Retinal pigment epithelial cell (primary cell): ENCODE data around the gene SETX.

Source experiments
- DNase-seq: peaks from one replicate; pipeline ENCODE4 v3.0.0-alpha.2; 2010; ENCODE audit warnings: low read depth
- H3K4me3 ChIP-seq: 2 replicates; pipeline ENCODE4 v1.5.1; 2011; ENCODE audit warnings: mild to moderate bottlenecking, low read length, control low read depth, moderate library complexity
- CTCF ChIP-seq: conservative IDR thresholded peaks from 2 replicates; pipeline ENCODE4 v1.5.1; 2011; ENCODE audit warnings: low read depth, low read length, control low read depth, inconsistent platforms

SETX gene

GRCh38 chr9:132239999-132240840 lies 114.6 kb downstream of the SETX start:
- peak overlapping the region; percentile 13 for H3K4me3 ChIP-seq
- DNase-seq = peak; percentile 2

GRCh38 chr9:132239518-132239917 lies 115.3 kb downstream of the SETX start:
- no peak overlapping the region for H3K4me3 ChIP-seq
- no peak for TF ChIP-seq CTCF
- no peak for DNase-seq

More at GRCh38 chr9:132239999-132240840, 114.6 kb downstream of the SETX start:
- no peak for TF ChIP-seq CTCF

- DNase-seq = no peak
- H3K4me3 ChIP-seq = no peak overlapping the region
- TF ChIP-seq CTCF = no peak
These were observed 115.8 kb downstream of the SETX start for GRCh38 chr9:132238992-132239391.

GRCh38 chr9:132238026-132238972 lies 116.5 kb downstream of the SETX start:
- no peak for DNase-seq
- H3K4me3 ChIP-seq = no peak overlapping the region
- TF ChIP-seq CTCF = no peak

- no peak for TF ChIP-seq CTCF
- no peak overlapping the region for H3K4me3 ChIP-seq
- no peak for DNase-seq
These were observed 117.3 kb downstream of the SETX start for GRCh38 chr9:132237481-132237880.

- no peak for TF ChIP-seq CTCF
- DNase-seq = no peak
- H3K4me3 ChIP-seq = no peak overlapping the region
These were observed 118.0 kb downstream of the SETX start for GRCh38 chr9:132236662-132237311.
